ENCODE data around the gene DLG2.

The DLG2 gene

DNA sequence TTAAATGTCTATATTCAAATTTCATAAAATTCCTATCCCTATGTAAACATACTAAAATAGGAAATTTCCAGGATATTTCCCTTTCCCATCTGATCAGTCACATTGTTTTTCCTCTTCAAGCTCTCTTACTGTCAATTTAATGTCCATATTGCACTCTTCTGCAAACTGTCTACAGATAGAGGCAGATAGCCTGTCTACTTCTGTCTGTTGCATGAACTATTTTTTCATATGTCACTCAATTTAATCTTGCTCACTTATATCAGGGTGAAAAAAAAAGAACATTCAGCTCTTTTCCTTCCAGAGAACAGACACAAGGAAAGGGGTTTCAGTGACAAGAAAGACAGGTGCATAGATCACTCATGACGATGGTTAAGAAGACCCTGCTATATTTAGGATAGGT lies 1327.1 kb downstream of the DLG2 start:
- in situ Hi-C loops (cut with HindIII; ENCODE audit: low sequenced_read_pairs), result no loop called here
- DNase-seq (ENCODE audit: low read depth, low spot score), result no peak
- TF ChIP-seq, protein P1, sequence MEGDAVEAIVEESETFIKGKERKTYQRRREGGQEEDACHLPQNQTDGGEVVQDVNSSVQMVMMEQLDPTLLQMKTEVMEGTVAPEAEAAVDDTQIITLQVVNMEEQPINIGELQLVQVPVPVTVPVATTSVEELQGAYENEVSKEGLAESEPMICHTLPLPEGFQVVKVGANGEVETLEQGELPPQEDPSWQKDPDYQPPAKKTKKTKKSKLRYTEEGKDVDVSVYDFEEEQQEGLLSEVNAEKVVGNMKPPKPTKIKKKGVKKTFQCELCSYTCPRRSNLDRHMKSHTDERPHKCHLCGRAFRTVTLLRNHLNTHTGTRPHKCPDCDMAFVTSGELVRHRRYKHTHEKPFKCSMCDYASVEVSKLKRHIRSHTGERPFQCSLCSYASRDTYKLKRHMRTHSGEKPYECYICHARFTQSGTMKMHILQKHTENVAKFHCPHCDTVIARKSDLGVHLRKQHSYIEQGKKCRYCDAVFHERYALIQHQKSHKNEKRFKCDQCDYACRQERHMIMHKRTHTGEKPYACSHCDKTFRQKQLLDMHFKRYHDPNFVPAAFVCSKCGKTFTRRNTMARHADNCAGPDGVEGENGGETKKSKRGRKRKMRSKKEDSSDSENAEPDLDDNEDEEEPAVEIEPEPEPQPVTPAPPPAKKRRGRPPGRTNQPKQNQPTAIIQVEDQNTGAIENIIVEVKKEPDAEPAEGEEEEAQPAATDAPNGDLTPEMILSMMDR (IDR thresholded peaks at IDR 0.05; ENCODE audit: low read depth, low read length), result no peak
- no peak overlapping the region for H3K4me3 ChIP-seq (ENCODE audit: low read depth, low read length)

DNA sequence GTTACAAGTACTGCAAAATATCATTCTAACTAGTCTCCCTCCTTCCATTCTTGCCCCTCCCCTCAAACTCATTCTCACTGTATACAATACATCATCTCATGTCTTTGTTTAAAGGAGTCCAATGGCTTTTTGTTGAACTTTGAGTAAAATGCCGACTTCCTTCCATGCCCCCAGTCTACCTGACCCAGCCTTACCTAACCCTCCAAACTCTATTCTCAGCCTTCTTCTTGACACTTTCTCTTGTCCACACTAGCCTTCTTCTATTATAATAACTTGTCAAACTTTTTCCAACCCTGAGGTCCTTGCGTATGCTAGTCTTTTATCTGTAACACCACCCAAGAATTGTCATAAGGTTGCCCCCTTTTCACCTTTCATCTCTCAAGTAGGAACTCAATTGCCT lies 1329.6 kb downstream of the DLG2 start:
- in situ Hi-C loops (cut with HindIII; ENCODE audit: low sequenced_read_pairs), result no loop called here
- no peak for DNase-seq (ENCODE audit: low read depth, low spot score)
- H3K4me3 ChIP-seq (ENCODE audit: low read depth, low read length), result no peak overlapping the region
- TF ChIP-seq, protein P1 (IDR thresholded peaks at IDR 0.05; ENCODE audit: low read depth, low read length), result no peak

DNA sequence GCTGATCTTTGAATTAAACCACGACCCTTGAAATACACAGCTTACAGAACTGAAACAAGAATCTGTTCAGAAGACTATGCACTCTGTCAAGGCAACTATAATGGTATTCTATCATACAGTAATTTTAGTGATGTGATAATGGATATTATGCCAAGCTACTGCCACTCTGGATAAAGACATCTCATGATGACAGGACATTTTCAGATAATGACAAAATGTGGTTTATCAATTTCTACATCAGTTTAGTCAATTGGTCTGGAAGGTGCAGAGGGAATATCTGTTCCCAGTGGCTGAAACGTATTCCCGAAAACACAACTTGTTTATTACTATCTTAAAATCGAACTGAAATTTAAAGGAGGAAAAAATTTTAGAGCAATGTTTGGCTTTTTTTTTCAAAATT lies 1331.3 kb downstream of the DLG2 start:
- no peak overlapping the region for H3K4me3 ChIP-seq (ENCODE audit: low read depth, low read length)

DNA sequence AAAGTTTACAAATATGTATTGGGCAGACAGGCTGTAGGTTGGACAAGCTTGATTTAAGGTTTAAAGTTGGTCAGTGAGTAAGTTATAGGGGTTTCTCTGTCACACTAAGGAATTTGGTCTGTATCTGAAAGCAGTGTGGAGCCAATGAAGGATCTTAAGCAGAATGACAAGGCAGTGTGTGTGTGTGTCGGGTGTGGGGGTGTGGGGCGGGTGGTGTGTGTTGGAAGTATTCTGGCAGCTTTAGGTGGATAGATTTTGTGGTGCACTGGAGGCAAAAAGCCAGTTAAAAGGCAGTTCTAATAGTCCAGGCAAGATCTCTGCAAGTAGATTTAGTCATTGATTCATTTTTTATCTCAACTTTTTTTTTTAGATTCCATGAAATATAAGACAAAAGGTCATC lies 1334.2 kb downstream of the DLG2 start:
- H3K4me3 ChIP-seq (ENCODE audit: low read depth, low read length), result no peak overlapping the region
- TF ChIP-seq, protein P1 (IDR thresholded peaks at IDR 0.05; ENCODE audit: low read depth, low read length), result no peak
- in situ Hi-C loops (cut with HindIII; ENCODE audit: low sequenced_read_pairs), result no loop called here
- DNase-seq (ENCODE audit: low read depth, low spot score), result no peak

More for the DNA sequence above, 1331.3 kb downstream of the DLG2 start:
- no peak for DNase-seq (ENCODE audit: low read depth, low spot score)
- TF ChIP-seq, protein P1 (IDR thresholded peaks at IDR 0.05; ENCODE audit: low read depth, low read length), result no peak
- in situ Hi-C loops (cut with HindIII; ENCODE audit: low sequenced_read_pairs), result no loop called here

DNA sequence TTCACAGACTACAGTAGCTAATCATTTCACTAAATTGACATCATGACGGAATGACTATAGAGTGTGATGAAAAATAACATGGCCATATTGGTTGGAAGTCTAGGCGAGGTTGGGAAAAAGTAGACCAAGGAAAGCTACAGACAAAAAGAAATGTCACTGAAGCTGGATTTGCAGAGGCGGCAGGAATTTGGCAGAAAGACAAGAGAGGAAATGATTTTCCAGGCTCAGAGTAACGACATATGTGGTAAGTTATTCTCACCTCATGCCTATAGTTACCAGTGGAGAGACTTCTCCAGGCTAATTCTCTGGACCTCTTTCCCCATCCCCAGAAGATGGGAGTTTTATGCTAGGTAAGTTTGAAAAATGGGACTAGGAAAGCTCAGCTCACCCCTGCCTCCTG lies 1335.1 kb downstream of the DLG2 start:
- no peak overlapping the region for H3K4me3 ChIP-seq (ENCODE audit: low read depth, low read length)
- TF ChIP-seq, protein P1 (IDR thresholded peaks at IDR 0.05; ENCODE audit: low read depth, low read length), result no peak
- in situ Hi-C loops (cut with HindIII; ENCODE audit: low sequenced_read_pairs), result no loop called here
- peak; percentile 29 for DNase-seq (ENCODE audit: low read depth, low spot score)

DNA sequence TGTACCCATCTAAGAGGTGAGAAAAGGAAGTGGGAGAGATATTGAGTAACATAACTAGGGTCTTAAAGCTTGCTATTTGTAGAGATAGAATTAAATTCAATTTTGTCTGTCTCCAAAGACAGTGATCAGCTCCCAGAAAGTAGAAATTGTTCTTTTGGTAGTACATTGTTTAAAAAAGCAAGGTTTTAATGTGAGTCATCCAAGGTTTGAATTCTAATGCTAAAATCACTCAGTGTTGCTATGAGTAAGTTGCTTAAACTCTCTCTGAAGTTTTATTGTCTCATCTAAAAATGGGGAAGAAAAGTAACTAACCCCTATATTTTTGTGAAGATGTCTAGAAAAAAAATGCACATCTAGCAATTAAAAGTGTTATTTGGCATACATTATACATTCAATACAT lies 1336.5 kb downstream of the DLG2 start:
- TF ChIP-seq, protein P1 (IDR thresholded peaks at IDR 0.05; ENCODE audit: low read depth, low read length), result no peak
- in situ Hi-C loops (cut with HindIII; ENCODE audit: low sequenced_read_pairs), result no loop called here
- H3K4me3 ChIP-seq (ENCODE audit: low read depth, low read length), result no peak overlapping the region
- peak; percentile 57 for DNase-seq (ENCODE audit: low read depth, low spot score)

DNA sequence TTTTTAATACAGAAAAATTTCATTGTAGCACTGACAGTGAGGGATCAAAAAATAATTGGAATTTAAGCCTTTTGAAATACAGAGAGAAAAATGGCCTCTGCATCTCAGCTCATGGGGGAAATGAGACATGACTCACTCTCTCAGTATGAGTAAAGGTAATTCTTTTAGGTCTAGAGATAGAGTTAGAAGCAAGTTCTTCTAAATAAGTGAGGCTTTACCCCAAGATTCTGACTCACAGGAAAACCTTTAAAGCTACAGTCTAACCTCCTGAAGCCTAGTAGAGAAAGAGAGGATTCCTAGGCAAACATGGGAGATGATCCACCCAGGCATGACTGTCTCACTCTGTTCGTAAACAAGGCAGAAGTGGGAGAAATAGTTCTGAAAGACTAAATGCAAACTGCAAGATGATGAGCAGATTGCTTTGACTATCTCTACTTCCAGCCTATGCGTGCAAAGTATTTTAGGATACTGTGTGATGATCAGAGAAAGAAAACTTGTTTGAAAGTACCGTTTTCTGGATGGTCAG lies 1337.7 kb downstream of the DLG2 start:
- DNase-seq (ENCODE audit: low read depth, low spot score), result peak; percentile 80

More for the DNA sequence above, 1337.7 kb downstream of the DLG2 start:
- no peak overlapping the region for H3K4me3 ChIP-seq (ENCODE audit: low read depth, low read length)
- TF ChIP-seq, protein P1 (IDR thresholded peaks at IDR 0.05; ENCODE audit: low read depth, low read length), result no peak
- in situ Hi-C loops (cut with HindIII; ENCODE audit: low sequenced_read_pairs), result no loop called here

Data from astrocyte of the spinal cord (primary cell).